IMR-90 (cell line): Measurements from ENCODE around the gene KDF1. TPM values are rescaled to one million over a fixed set of nuclear protein-coding genes. Genes with fewer than 3 reads are reported as not detected.

Source experiments
- ATAC-seq: fragments of 200-7000 bp; cut with Tn5 transposase; 2 replicates; pipeline ENCODE4 v1.9.1; 2020; ENCODE audit warnings: low read depth, mild to moderate bottlenecking, moderate library complexity
- BruUV-seq: library from RNA; stranded (reverse); fragments of 400-500 nt; replicated peaks from 2 replicates; lab custom pipeline; 2021; lab: Mats Ljungman, UMichigan
- CTCF ChIA-PET: fragments of 300-600 bp; formaldehyde crosslinking; extraction: SDS; loops from one replicate; lab custom pipeline; 2021; ENCODE audit warnings: antibody characterized with exemption; lab: Yijun Ruan, JAX
- POLR2A ChIA-PET: fragments of 300-600 bp; sonication (Branson Sonifier 250); formaldehyde crosslinking; loops from one replicate; lab custom pipeline; 2022; ENCODE audit warnings: antibody characterized with exemption; ENCODE audit not compliant: unreplicated experiment; lab: Charles Lee
- DNase-seq: peaks from one replicate; pipeline ENCODE4 v3.0.0; 2013
- H2AFZ ChIP-seq: replicated peaks from 2 replicates; pipeline ENCODE3; 2013; ENCODE audit warnings: low read length, mild to moderate bottlenecking; ENCODE audit not compliant: poor library complexity
- H2AK5ac ChIP-seq: 2 replicates; pipeline ENCODE4 v1.6.1; 2013; ENCODE audit warnings: low read depth, low read length, inconsistent platforms
- H2AK9ac ChIP-seq: replicated peaks from 2 replicates; pipeline ENCODE3; 2013; ENCODE audit warnings: mild to moderate bottlenecking, low read depth, low read length, moderate library complexity; ENCODE audit not compliant: poor library complexity
- H2BK120ac ChIP-seq: 2 replicates; pipeline ENCODE4 v1.6.1; 2013; ENCODE audit warnings: low read depth, low read length, inconsistent platforms
- H2BK15ac ChIP-seq: 3 replicates; pipeline ENCODE4 v1.6.1; 2013; ENCODE audit warnings: low read depth, low read length, inconsistent platforms
- H2BK20ac ChIP-seq: 2 replicates; pipeline ENCODE4 v1.6.1; 2013; ENCODE audit warnings: low read depth, mild to moderate bottlenecking, inconsistent platforms, low read length, moderate library complexity
- H2BK5ac ChIP-seq: 2 replicates; pipeline ENCODE4 v1.6.1; 2013; ENCODE audit warnings: mild to moderate bottlenecking, low read depth, low read length, inconsistent platforms; ENCODE audit not compliant: poor library complexity, severe bottlenecking
- H3K14ac ChIP-seq: replicated peaks from 2 replicates; pipeline ENCODE4 v1.6.1; 2013; ENCODE audit warnings: low read depth, low read length, inconsistent platforms
- H3K18ac ChIP-seq: 2 replicates; pipeline ENCODE4 v1.6.1; 2013; ENCODE audit warnings: low read depth, low read length, control low read depth
- H3K23ac ChIP-seq: 2 replicates; pipeline ENCODE4 v1.6.1; 2013; ENCODE audit warnings: low read depth, low read length, inconsistent platforms
- H3K27ac ChIP-seq: 2 replicates; pipeline ENCODE4 v1.5.1; 2013; ENCODE audit warnings: mild to moderate bottlenecking, control low read depth, low read length; ENCODE audit not compliant: insufficient read depth
- H3K27me3 ChIP-seq: 2 replicates; pipeline ENCODE4 v1.6.1; 2013; ENCODE audit warnings: low read length; ENCODE audit not compliant: control insufficient read depth, insufficient read depth
- H3K36me3 ChIP-seq: 2 replicates; pipeline ENCODE4 v1.6.1; 2013; ENCODE audit warnings: low read length, mixed read lengths; ENCODE audit not compliant: control insufficient read depth, insufficient read depth
- H3K4ac ChIP-seq: 2 replicates; pipeline ENCODE4 v1.6.1; 2013; ENCODE audit warnings: low read depth, low read length, inconsistent platforms
- H3K4me1 ChIP-seq: 2 replicates; pipeline ENCODE4 v1.6.1; 2013; ENCODE audit warnings: low read length, mixed read lengths; ENCODE audit not compliant: control insufficient read depth, insufficient read depth
- H3K4me2 ChIP-seq: 2 replicates; pipeline ENCODE4 v1.6.1; 2013; ENCODE audit warnings: low read depth, mild to moderate bottlenecking, control low read depth, low read length, moderate library complexity
- H3K4me3 ChIP-seq: 2 replicates; pipeline ENCODE4 v1.5.1; 2013; ENCODE audit warnings: low read depth, mild to moderate bottlenecking, control low read depth, low read length, moderate library complexity; ENCODE audit not compliant: insufficient read depth
- H3K56ac ChIP-seq: 2 replicates; pipeline ENCODE4 v1.6.1; 2013; ENCODE audit warnings: low read length, inconsistent platforms; ENCODE audit not compliant: insufficient read depth; ENCODE audit errors: extremely low read depth
- H3K79me1 ChIP-seq, 2 experiments: 2 replicates each; pipeline ENCODE4 v1.6.1; 2013; ENCODE audit warnings: low read length in 2 of 2, inconsistent platforms in 1 of 2, low read depth in 1 of 2
- H3K9ac ChIP-seq: 2 replicates; pipeline ENCODE4 v1.6.1; 2013; ENCODE audit warnings: low read depth, low read length, control low read depth
- H3K9me1 ChIP-seq: 2 replicates; pipeline ENCODE4 v1.6.1; 2013; ENCODE audit warnings: low read length, inconsistent platforms; ENCODE audit not compliant: insufficient read depth
- H3K9me3 ChIP-seq: 2 replicates; pipeline ENCODE4 v1.6.1; 2013; ENCODE audit warnings: low read length; ENCODE audit not compliant: control insufficient read depth, insufficient read depth
- H4K20me1 ChIP-seq: 2 replicates; pipeline ENCODE4 v1.6.1; 2013; ENCODE audit warnings: low read length, inconsistent platforms; ENCODE audit not compliant: insufficient read depth
- H4K5ac ChIP-seq: 2 replicates; pipeline ENCODE4 v1.6.1; 2013; ENCODE audit warnings: mild to moderate bottlenecking, low read depth, low read length, control low read depth
- H4K8ac ChIP-seq, 2 experiments: 2 replicates each; pipeline ENCODE4 v1.6.1; 2013; ENCODE audit warnings: low read depth in 2 of 2, low read length in 2 of 2, control low read depth in 1 of 2, inconsistent platforms in 1 of 2
- H4K91ac ChIP-seq: 2 replicates; pipeline ENCODE4 v1.6.1; 2013; ENCODE audit warnings: low read depth, low read length, inconsistent platforms; ENCODE audit not compliant: insufficient read depth
- CEBPB ChIP-seq: IDR thresholded peaks from 2 replicates; pipeline ENCODE4 v1.6.1; 2012; ENCODE audit warnings: low read depth, low read length, improper control_type of control experiment
- CHD1 ChIP-seq: IDR thresholded peaks from 2 replicates; pipeline ENCODE4 v1.6.1; 2012; ENCODE audit warnings: low read depth, low read length, improper control_type of control experiment
- MAFK ChIP-seq: IDR thresholded peaks from 2 replicates; pipeline ENCODE4 v1.6.1; 2012; ENCODE audit warnings: low read depth, low read length, improper control_type of control experiment
- RAD21 ChIP-seq: IDR thresholded peaks from 2 replicates; pipeline ENCODE4 v1.6.1; 2012; ENCODE audit warnings: low read length, improper control_type of control experiment
- RCOR1 ChIP-seq: IDR thresholded peaks from 2 replicates; pipeline ENCODE4 v1.6.1; 2012; ENCODE audit warnings: mild to moderate bottlenecking, low read length, improper control_type of control experiment; ENCODE audit not compliant: insufficient replicate concordance
- RFX5 ChIP-seq: IDR thresholded peaks from 2 replicates; pipeline ENCODE4 v1.8.0; 2012; ENCODE audit warnings: low read depth, mild to moderate bottlenecking, low read length, moderate library complexity
- SMC3 ChIP-seq: fragments of 150-350 bp; IDR thresholded peaks from 2 replicates; pipeline ENCODE4 v1.6.1; 2016; ENCODE audit warnings: low read depth, mild to moderate bottlenecking, antibody characterized with exemption, low read length, moderate library complexity
- WGBS, 2 experiments: methylation state at CpG; one replicate each; pipeline versions ENCODE4 v1.1.5 to v1.1.7; 2013; ENCODE audit warnings: missing lambda C conversion rate in 2 of 2; ENCODE audit not compliant: insufficient read length in 1 of 2; ENCODE audit errors: extremely low coverage in 2 of 2; 5-methylcytosine and 5-hydroxymethylcytosine counted together
- dilution Hi-C: fragments of 300-500 bp; cut with HindIII; formaldehyde crosslinking; loops from one replicate; pipeline ENCODE4 v1.14.3; 2018; ENCODE audit warnings: low sequenced_read_pairs; ENCODE audit not compliant: unreplicated experiment
- in situ Hi-C: fragments of 300-500 bp; cut with MboI; formaldehyde crosslinking; loops from 3 replicates; pipeline ENCODE4 v1.14.3; 2019; ENCODE audit warnings: low sequenced_read_pairs, inconsistent platforms, mixed read lengths
- intact Hi-C: fragments of 100-400 bp; cut with micrococcal nuclease; formaldehyde crosslinking; loops from 2 replicates; pipeline ENCODE4 v1.10.0; 2022
- polyA plus RNA-seq, 3 experiments: library from polyadenylated mRNA; depleted of rRNA; stranded (reverse); fragments of >200 nt; gene quantifications; 2 replicates each; pipeline ENCODE4 v1.2.3, GENCODE V29; 2012; ENCODE audit warnings: low replicate concordance in 1 of 3
- total RNA-seq: library from RNA; depleted of rRNA; stranded (reverse); fragments of >200 nt; gene quantifications from 2 replicates; pipeline ENCODE4 v1.2.3, GENCODE V29; 2012
- TF ChIP-seq, protein P1 (sequence below): fragments of 150-350 bp; IDR thresholded peaks from 2 replicates; pipeline ENCODE4 v1.6.1; 2016; ENCODE audit warnings: low read depth, mild to moderate bottlenecking, low read length, moderate library complexity, borderline replicate concordance

KDF1 gene
- total and polyA plus RNA-seq, 2 of the 4 experiments (the other 2 are of a cell fraction) = not detected

DNA sequence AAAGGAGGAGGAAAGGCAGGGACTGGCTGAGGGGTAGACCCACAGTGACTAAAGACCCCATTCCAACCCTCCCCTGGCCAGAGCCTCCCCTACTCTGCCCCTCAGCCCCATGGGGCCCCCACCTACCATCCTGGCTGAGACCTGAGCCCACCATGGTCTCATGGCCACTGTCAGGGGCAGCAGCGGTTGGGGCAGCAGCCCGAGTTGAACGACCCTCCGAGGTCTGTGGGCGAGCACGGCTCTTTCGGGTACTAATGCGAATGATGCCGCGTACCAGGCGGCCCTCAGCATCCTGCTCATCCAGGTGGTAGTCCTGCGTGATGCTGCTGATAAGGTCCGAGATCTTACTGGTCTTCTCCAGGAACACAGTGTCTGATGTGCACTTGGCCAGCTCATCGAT lies 9.1 kb downstream of the KDF1 start:
- TF ChIP-seq, protein P1, sequence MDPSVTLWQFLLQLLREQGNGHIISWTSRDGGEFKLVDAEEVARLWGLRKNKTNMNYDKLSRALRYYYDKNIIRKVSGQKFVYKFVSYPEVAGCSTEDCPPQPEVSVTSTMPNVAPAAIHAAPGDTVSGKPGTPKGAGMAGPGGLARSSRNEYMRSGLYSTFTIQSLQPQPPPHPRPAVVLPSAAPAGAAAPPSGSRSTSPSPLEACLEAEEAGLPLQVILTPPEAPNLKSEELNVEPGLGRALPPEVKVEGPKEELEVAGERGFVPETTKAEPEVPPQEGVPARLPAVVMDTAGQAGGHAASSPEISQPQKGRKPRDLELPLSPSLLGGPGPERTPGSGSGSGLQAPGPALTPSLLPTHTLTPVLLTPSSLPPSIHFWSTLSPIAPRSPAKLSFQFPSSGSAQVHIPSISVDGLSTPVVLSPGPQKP = no peak
- TF ChIP-seq SMC3 = no peak
- TF ChIP-seq CEBPB = no peak
- no peak for TF ChIP-seq MAFK
- no peak for TF ChIP-seq RCOR1
- TF ChIP-seq RFX5 = no peak
- no peak for TF ChIP-seq RAD21
- TF ChIP-seq CHD1 = no peak
- intact Hi-C loops = no loop called here
- Histone ChIP-seq H4K91ac (no peak overlapping the region), H3K27me3 (no peaks in the 10 kb centered on the region), H4K20me1 (no peaks in the 10 kb centered on the region; the same call in 1 of the 2 replicates), H2AK5ac (no peak overlapping the region), H4K5ac (no peak overlapping the region), H3K9me3 (peaks cover 3% of the 10 kb centered on the region), H3K36me3 (peaks cover 7% of the 10 kb centered on the region), H3K9ac (no peak overlapping the region), H3K27ac (no peak overlapping the region), H3K18ac (no peak overlapping the region), H2BK15ac (no peak overlapping the region), H2AK9ac (no peak overlapping the region), H3K14ac (no peak overlapping the region), H3K9me1 (0 out of 2 replicates have a peak, but pooled peaks cover 7% of the 10 kb centered on the region), H2BK120ac (no peak overlapping the region), H4K8ac (no peak overlapping the region), H3K23ac (no peak overlapping the region), H3K4me2 (no peak overlapping the region), H3K4ac (no peak overlapping the region), H3K79me1 (no peaks in the 10 kb centered on the region; a peak in 1 of 4 replicates), H2BK20ac (no peak overlapping the region), H3K4me3 (no peak overlapping the region), H3K4me1 (no peaks in the 10 kb centered on the region), H2AFZ (no peak overlapping the region), H2BK5ac (no peak overlapping the region), H3K56ac (no peak overlapping the region)
- DNase-seq (no peak), ATAC-seq (no peak)
- WGBS, 2 experiments = 92% methylated on average over 5 of the region's 14 CpGs; no CpG with 5 or more reads in 1 of the 2 experiments
- in situ Hi-C loops = no loop called here
- POLR2A ChIA-PET = no interaction called here
- dilution Hi-C loops = no loop called here
- CTCF ChIA-PET = no interaction called here
- BruUV-seq = no TSS peak
